EL (cell line): ENCODE measurements around the gene SLC7A1.

Experiments
- DNase-seq: peaks from one replicate; pipeline ENCODE4 v3.0.0-alpha.2; 2016

Gene SLC7A1

DNA sequence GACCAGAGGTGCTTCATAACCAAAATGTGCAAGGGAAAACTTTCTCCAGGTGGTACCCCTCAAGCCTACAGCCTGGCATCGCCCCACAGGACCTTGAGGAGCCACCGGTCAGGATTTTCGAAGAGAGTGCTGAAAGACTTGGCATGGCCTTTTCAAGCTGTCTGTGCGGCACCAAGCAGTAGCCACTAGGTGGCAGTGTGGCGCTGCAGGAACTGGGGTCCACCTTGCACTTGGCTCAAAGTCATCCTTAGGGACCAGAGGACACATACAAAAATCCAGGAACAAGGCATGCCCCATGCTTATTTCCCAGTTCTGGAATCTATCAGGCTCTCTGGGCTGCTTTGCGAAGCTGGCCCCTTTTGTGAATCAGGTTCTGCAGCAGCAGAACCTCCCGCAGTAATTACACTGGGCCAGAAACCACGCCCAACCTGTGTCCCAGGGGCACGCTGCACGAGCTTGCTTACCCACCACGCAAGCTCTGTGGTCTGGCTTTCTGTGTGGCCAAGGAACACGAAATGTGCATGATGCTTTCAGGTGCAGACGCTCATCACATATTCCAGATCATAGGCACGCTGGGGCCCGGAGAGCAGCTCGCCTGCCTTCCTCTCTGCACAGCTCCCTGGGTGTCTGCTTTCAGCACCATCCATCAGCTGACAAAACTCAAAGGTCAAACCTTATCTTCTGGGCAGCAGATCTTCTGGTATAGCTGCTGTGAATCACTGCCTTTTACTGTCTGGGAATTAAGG is 87.2 kb downstream of the SLC7A1 start:
- peak; percentile 80 for DNase-seq

DNA sequence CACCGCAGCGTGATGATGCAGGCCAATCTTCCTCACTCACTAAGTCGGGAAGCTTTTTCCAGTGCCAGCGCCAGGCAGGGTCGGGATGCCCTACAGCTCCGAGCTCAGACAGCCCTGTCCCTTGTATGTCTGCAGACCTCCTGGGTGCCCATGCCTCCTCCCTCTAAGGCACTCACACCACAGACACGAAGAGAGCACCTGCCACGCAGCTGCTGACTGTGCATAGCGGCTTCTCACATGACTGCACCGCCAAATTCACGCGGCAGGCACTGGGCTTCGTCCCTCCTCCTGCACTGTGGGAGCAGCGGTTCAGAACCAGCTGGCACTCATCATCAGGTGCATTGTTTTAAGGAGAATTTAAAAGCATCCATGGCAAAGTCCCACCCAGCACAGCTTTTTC is 88.1 kb downstream of the SLC7A1 start:
- DNase-seq: no peak

DNA sequence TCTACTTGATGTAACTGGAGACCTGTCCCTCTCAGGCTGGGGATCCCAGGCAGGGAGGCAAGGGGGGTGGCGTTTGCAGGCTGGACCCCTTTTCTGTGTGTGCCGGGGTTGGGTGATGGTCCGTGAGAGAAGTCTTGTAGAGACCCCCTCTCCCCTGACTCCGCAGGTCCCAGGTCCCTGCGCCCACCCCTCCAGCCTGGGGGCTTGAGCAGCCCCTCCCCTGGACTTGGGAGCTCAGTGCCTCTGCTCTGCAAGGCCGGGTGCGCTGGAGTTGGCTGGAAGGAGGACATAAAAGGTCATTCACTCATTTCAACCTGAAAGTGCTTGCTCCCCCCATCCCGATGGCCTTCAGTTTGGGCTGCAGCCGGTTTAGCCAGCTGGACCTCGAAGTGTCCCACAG is 89.5 kb downstream of the SLC7A1 start:
- DNase-seq: no peak

DNA sequence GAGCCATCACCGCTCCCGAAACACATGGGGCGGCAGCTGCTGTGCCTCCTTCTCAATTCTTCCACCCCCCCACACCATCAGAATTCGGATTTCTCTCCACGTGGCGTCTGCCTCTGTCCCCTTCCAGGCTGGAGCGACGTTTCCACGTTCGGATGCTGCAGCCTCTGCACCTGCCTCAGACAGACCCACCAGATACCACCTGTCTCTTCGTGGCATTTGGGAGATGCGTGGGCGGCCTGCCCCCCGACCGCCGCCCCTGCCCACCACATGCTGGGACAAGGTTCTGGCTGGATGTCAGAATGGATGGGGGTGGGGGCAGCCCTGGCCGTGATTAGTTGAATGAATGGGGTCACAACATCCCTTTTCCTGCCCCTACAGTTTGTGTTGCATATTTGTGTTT is 90.0 kb downstream of the SLC7A1 start:
- DNase-seq: no peak

DNA sequence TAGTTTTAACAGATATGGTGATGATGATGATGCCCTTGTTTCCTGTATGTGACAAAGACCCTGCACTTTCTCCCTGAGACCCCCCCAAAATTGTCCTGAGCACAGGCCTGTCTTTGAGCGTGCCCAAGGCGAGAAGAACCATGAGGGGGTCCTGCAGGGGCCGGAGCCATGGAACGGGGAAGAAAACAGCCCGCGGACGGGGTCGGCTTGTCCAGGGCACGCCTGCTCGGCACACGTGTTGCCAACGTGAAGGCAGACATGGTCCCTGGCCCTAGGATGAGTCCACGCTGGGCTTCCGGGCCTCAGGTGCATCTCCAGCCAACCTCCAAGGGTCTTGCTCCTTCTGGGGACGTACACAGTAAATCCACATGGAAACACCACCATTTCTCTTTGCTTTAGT is 90.8 kb downstream of the SLC7A1 start:
- DNase-seq: no peak

DNA sequence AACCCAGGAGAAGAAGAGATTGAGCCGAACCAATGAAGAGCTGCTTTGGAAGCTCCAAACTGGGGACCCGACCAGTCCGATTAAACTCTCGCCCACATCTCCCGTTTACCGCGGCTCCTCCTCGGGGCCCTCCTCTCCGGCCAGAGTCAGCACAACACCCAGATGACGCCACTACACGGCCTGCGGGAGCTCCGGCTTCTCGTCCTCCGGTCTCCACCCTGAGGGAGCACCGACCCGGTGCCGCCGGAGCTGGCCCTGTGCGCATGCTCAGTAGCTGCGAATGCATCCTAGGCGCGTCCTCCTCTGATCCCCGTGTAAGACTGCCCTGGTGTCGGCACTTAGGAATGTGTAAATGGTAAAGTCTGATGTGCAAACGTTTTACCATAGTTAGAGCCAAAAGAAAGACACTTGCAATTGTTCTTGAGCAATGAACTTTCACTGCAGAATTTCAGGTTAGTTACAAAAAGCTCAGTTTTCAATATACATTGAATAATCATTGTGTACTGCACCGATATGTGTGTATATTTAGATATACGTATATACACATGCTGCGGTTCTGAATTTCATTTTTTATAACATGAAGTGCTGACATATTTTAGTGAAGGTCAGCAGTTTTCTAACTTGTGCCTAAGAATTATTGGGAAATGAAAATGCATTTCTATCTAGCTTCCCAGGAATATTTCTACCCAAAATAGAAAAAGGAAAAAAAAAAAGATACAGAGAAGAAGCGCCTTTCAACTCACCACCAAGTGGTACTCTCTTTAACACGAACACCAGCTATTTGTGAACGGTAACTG is 92.2 kb downstream of the SLC7A1 start:
- no peak for DNase-seq

DNA sequence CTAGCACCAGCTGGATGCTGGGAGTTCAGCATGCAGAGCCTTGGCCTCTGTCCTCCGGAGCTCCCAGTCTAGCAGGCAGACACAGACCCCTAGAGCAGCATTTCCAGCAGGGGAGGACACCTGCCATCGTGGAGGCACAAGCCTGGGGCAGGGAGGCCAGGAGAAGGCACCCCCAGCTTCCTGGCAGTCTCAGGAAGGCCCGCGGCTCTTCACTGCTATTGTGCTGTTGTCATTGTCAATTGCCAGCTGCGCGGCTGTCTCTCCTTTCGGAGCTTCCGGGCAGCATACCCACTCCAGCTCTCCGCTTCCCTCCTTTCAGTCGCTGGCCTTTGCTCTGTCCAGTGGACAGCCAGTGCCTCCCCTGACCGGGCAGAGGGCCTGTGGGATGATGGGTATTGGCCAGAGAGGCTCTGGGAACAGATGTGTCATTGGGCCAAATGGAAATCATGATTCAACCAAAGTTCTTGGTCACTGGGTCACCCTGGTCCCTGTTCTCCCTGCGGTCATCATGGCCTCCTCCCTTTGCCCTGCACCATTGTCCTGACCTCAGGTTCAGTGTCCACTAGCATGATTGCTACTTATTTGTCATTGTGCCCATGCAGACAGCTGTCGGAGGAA is 93.0 kb downstream of the SLC7A1 start:
- DNase-seq: no peak

DNA sequence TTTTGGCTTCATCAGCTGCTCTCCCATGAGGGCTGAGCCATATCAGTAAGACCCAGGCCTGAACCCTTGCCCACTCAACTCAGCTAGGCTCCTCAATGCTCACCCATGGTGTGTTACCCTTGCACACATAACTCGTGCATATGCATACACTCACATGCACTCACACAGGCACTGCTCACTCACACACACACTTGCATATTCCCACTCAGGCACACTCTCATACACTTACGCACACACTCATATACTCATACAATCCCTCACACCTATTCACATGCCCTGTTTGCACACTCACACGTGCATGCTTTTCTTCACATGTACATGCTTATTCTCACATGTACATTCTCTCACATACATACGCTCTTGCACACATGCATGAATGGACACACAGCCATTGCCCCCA is 93.8 kb downstream of the SLC7A1 start:
- no peak for DNase-seq

DNA sequence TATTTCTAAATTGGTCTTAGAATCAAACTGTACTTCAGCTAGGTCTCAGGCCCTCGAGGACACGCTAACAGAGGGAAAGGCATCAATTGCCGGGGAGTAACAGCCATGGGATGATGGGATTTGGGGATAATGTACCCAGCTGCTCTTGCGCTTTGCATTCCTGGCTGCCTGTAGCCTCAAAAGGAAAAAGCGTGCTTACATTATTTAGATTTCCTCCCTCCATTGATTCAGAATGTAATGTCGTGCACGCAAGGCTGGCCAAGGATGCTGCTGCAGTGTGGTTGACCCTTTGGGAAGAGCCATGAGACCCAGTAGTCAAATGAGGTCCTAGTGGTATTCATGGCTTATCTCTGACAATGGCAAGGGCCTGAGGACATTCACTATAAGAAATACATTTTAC is 95.1 kb downstream of the SLC7A1 start:
- DNase-seq: no peak

DNA sequence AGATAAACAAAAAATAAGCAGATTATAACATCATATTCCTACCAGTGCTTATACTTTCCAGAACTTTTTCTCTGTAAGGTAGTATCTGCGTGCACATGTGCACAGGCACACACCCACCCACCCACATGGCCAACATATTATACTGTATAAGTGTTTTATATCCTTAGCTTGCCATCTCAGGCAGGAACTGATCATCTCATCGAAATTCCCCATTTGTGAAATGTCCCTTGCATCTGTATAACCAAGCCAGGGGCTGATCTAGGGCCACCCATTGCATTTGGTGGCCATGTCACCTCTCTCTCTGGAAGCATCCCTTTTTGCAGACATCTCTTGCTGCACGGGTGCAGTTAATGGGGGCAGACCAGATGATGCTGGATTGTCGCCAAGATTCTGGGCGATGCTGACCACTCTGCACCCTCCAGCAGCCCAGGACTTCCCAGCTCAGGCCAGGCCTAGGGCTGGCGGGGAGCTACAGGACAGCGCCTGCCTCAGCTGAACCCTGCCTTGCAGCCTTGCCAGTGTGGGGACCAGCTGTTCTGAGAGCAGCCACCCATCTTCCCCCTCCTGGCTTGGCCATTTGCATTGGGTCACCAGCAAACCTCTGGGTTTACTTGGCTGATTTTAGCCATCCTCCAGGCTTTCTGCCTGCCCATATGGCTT is 95.9 kb downstream of the SLC7A1 start:
- no peak for DNase-seq

DNA sequence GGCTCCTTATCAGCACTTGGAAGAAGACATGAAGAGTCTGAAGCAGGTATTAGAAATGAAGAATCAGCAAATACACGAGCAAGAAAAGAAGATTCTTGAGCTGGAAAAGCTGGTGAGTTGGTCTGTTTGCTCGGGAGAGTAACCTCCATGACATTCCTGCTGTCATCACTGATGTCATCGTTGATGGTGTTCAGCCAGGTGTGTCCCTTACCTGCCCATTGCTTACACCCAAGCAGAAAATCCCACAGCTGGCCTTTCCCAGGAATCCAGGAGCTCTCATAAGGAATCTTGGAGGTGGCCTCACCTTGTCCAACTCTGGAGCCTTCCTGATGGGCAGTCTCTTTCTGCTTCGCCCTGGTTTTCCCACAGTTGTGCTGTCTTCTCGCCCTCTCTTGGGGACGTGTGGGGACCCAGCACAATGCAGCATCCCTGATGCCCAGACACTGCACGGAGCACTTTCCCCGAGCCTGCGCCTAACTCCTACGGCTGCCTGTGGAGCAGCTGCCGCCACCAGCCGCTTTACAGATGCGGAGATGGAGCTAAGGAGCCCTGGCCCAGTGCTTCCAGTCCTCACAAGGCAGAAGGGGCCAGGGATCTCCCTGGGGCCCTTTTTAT is 97.0 kb downstream of the SLC7A1 start:
- no peak for DNase-seq

DNA sequence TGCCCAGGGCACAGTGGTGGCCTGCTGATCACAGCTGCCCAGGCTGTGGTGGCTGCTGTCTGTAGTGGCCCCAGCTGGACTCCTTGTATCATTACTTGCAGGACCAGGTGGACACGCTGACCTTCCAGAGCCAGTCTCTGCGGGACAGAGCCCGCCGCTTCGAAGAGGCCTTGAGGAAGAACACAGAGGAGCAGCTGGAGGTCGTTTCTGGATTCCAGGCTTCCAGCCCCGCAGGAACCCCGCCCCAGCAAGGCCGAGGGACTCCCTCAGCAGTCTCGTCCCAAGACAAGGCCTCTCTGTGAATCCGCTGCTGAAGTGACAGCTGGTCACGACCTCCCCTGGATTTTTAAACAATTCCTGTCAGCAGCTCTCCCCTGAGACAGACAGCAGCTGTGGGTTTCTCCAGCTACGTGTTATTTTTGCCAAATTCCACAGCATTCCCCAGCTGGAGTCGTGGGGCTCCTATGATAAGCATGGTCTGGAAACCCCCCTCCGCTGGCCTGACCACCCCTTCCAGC is 98.3 kb downstream of the SLC7A1 start:
- DNase-seq: no peak

DNA sequence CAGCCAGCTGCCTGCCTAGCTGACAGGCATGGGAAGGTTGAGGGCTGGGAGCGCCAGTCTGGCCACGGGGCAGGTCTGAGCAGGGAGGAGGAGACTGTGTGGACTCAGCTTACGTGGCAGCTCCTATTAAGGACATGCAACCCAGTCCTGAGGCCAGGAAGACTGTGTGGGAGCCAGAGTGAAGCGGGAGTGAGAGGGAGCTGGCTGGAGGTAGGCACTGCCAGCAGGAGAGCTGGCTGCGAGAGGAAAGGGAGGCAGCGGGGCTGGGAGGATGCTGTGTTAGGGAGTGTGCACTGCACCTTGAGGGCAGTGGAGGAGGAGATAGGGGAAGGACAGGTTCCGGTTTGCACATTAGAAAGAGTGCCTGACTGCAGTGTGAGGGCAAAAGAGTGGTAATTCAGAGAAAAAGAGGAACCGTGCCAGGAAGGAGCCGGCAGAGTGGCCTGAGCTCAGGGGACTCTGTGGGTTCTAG is 99.2 kb downstream of the SLC7A1 start:
- no peak for DNase-seq

DNA sequence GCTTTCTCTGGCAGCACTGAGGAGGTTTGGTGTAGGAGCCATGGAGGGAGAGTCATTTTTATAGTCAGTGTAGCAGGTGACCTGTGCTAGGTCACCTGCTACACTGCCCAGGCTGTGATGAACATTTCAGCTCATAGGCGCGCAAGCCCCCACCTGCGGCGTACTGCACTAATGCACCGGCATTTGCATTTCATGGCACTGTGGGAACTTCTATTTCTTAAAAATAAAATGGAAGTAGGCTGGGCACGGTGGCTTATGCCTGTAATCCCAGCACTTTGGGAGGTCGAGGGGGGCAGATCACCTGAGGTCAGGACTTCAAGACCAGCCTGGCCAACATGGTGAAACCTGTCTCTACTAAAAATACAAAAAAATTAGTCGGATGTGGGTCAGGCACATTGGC is 101.0 kb downstream of the SLC7A1 start:
- DNase-seq: no peak

DNA sequence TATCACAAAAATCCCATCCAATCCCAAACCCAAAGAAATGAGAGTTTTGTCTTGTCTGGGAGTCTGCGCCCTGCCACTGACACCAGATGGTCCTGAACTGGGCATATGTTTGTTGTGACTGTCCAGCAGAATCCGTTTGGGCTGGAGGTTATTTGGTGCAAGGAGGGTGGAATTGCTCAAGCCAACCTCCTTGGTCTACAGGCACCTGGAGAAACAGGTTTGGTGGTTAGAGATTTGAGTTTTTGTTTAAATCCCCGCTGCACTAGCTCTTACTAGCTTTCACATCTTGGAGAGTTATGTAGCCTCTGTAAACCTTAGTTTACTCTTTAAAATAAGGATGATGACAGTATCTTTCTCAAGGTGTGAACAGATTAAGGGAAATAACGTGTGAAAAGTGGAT is 101.7 kb downstream of the SLC7A1 start:
- DNase-seq: no peak

DNA sequence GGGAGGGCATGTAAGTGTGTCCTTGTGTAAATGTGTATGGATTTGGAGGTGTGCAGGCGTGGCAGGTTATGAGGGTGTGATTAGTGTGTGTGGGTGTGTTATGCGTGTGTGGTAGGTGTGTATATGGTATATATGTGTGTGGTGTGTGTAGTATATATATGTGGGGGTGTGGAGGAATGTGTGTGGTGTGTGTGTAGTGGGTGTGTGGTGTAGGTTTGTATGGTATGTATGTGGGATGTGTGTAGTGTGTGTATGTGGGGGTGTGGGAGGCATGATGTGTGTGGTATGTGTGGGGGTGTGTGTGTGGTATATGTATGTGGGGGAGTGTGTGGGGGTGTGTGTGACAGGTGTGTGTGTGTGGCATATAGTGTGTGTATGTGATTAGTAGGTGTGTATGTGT is 104.2 kb downstream of the SLC7A1 start:
- no peak for DNase-seq

DNA sequence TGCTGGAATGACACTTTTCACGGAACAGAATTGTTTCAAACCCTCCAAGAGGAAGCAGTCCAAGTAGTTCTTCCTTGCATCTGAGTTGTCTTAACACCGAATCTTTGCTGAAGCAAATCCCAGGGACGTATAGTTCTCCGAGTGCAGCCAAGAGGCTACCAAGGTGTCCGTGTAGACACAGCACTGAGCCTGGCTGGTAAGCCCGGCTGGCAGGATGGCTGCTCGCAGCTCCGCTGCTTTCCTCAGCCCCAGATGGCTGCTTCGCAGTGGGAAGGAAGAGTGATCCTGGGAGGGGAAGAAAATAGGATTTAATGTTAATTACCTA is 105.0 kb downstream of the SLC7A1 start:
- no peak for DNase-seq

DNA sequence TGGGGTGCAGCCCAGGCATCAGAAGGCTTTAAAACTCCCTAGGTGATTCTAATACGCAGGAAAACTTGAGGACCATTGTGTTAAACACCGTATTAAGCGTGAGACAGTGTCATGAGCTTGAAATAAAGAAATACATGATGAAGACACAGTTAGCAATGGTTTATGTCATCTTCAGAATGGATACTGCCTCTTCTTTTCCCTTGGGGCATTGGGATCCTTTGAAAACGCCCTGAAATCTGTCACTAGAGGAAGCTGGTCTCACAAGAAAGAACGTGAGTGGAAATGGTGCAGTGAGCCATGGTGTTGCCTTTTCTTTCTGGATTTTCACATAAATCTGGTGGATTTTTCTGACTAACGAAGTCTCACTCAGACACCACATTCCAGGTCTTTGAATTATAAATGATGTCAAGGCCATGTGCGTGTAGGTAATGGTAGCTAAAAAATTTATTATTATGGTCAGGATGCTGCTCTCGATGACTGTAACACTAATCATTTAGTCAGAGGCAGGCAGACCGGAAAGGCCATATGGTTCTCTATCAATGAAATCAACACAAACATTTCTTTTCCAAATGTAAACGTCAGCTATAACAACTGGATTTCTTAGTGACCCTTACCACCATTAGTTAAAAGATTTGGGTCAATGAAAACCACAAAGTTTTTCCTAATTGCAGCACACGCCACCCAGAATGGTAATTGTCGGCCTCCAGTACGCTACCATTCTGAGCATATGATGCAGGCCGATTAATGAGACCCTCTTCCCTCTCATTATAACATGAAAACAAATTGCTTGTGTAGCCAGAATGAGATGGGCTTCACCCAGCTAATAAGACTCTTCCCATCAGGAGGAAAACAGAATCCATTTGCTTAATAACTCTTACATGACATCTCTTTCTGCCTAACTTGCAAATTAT is 105.6 kb downstream of the SLC7A1 start:
- no peak for DNase-seq

DNA sequence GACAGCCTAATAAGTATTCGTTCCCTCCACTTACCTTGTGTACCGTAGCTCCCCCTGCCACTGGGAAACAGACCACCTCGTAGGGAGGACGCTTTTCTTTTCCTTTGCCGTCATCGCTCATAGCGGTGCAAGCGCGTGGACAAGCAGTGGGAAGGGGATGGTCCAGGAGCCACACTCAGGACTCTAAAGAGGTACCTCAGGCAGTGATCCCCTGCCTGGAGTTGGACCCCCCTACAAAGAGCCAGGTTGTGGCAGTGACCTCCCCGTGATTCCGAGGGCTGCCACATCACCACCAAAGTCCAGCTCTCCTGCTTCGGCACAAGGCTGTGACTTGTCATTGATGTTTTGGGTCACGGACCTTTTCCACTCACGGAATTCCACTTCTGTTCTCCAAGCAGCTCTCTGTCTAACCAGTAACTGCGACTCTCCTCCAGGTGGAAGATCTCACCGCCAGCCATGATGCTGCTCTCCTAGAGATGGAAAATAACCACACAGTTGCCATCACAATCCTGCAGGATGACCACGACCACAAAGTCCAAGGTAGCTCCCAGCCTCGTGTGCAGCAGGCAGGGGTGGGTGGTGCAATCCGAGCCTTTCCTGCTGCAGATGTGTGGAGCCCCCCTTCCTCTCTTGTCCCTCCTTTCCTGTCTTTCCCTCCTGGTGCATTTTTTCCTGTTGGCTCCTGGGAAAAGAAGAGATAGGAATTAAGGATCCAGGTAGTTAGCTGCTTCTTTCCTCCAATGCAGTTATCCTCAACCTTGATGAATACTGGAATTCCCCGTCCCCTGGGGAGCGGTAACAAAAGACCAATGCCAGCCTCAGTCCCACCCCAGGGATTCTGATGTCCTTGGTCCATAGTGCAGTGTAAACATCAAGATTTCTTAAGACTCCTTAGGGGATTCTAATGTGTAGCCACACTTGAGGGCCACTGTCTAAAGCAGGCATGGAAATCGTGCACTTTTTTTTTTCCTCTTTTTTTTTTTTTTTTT is 107.7 kb downstream of the SLC7A1 start:
- DNase-seq: no peak

DNA sequence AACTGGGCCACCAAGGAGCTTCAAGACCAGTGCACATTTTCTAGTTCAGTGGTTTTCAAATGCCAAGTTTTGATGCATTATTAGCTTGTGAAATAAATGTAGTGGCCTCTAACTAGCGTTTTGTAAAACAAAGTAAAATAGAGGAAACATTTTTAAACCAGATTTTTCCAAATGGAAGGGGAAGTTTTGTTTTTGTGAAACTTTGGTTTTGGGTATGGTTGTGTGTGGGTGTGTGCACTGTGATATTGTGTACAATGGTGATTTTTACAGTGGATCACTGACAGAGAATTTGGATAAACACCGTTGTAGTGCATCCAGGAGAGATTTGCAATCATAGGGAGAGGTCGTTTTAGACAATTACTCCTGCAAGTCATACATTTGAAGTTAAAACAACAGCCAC is 108.9 kb downstream of the SLC7A1 start:
- DNase-seq: no peak

DNA sequence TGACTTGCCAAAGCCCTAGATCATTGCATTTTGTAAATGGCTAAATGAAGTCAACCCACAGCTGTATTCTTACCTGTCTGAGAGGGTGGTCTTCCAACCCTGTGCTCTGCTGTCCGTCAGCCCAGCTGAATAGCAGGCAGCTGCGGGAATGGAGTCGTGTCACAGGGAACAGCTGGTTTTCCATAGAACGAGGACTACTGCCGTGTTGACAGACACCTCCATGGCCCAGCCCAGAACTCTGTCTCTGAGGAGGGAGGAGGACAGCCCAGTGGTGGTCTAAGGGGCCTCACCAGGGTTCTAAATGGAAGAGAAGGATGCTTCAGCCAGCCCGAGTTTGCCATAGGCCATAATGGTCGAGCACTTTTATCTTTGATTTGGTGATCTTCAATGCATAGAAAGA is 110.7 kb downstream of the SLC7A1 start:
- no peak for DNase-seq
